Activated T-cell treated with anti-CD3 and anti-CD28 coated beads for 1 hour (primary cell): ENCODE results near the gene TMEM131.
"Not testable (repeated sequence)": the region's sequence is repeated elsewhere in the genome, so short reads cannot be mapped to it uniquely, and the experiment has no call there.

Experiments used
- DNase-seq: peaks from one replicate; pipeline ENCODE4 v3.0.0-alpha.2; 2020; ENCODE audit warnings: low read depth

Gene TMEM131

DNA sequence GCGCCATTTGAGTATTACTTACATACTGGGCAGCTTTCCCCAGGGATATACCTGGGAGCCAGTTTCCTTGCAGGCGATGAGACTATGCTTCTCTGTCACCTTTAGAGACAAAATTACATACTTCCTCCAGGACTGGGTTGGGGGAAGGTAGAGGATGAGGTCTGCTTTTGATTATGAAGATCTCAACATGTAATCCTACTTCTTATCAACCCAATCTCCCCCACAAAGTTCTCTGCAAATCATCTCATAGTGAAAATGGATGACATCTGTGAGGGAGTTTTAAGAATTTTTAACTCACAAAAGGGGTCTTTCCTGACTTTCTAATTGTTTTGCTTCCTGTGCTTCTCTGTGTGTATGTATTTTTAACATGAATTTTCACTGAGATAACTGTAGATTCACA, 81.9 kb downstream of the TMEM131 start:
- no peak for DNase-seq

DNA sequence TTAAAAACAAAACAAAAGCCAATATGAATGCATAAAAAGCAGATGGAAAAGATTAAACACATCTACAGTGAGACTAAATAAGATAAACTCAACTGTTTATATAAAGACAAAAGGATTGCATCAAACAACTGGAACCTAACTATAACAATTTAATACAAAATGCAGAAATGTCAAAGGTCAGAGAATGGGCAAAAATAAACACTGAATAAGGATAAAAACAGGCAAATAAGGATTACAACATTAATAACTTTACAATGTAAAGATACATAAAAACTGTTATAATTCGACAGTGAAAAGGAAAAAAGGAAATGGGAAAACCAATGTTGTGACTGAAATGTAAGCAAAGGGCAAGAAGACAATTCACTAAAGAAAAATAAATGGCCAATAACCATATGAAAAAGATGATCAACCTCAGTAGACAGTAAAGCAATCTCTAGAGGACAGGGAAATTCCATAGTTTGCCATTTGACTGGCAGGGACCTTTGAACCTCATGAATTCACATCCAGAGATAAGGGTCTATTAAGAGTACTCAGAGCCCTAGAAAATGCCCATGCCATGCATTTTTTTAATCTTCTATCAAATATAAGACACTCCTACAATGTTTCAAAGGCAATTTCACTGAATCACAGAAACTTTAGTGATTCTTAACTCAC, 83.7 kb downstream of the TMEM131 start:
- DNase-seq = no peak

DNA sequence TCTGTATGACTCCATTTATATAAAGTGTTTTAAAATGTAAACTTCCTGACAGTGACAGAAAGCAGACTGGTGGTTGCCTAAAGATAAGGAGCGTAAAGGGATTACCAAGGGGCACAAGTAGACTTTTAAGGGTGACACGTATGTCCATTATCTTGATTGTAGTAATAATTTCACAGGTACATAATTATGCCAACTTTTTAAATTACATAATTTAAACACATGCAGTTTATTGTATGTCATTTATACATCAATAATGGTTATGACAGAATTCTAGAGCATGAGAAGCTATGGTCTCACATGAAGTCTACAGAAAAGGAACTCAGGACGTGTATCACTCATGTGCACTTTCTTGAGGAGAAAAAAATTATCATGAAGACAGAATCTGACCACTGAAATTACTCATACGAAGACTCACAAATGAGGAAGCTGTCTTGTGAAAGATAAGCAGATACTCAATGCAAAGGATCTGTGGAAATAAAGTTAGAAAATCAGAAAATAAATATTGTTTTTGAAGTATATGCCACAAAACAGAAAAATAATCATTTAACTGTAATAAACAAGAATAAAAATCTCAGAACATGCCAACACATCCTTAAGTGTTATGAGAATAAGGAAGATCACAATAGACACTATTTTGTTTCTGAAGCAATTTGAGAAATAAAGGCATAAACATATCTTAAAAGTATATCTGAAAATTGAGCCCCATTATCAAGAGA, 84.4 kb downstream of the TMEM131 start:
- no peak for DNase-seq

DNA sequence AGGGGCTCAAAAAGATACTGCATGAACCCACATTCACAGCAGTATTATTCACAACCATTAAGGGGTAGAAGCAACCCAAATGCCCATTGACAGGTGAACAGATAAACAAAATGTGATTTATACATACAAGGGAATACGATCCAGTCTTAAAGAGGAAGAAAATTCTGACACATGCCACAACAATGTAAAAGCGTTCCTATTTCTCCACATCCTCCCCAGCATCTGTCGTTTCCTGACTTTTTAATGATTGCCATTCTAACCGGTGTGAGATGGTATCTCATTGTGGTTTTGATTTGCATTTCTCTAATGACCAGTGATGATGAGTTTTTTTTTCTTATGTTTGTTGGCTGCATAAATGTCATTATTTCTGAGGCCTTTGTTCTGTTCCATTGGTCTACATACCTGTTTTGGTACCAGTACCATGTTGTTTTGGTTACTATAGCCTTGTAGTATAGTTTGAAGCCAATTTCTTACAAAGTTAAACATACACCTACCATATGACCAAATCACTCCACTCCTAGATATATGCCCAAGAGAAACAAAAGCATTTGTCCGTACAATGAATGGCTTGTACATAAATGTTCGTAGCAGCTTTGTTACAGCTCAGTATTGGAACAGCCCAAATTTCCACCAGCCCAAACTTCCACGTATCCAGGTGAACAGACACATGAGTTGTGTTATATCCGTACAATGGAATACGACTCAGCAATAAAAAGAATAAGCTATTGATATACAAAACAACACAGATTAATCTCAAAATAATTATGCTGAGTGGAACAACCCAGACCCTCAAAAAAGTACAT, 85.1 kb downstream of the TMEM131 start:
- no peak for DNase-seq

DNA sequence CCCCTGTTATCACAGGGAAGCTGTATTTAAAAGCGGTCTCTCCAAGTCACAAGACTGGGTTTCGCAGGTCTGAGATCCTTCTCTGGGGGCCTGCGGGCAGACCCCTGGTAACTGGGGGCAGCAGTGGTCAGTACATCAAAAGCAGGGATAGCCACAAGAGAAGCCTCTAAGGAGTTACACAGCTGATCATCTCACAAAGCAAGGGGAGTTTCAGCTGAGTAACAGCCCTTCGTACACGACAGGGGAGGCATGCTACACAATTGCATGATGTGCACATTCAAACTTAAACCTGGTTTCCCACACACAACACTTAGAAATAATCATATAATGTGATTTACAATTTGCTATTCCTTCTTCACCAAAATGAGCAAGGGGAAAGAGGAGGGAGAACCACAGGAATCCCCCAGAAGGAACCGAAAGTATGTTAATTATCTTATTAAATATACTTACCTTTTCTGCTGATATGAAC, 87.5 kb downstream of the TMEM131 start:
- DNase-seq = no peak

DNA sequence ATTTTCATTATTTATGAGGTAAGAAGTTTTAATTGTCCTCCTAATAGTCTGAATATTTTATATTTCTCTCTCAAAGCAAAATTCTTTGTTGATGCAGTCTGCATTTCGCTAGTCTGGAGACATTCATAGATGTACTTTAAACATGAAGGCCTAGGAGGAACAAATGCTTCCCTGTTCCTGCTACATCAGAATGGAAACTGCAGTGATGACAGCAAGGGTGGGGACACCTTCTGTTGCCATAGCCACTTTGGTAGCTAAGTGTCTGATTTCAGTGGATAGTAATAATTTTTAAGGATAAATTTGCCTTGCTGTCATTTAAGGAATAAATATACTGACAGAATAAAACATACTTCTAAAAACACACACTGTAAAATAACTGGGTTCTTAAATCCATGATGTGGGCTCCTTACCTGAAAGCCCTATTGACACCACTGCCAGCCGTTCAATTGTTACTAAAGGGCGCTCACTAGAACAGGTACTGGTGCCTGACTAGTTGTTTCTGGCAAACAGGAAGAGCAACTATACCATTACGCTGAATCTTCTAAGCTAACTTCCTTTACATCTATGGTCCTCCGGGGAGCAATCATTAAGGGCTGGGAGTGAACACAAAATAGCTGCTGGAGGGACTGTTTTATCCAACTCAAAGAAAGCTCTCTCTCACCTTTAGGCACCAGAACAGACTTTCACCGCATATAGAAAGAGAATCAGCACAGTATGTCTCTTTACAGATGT, 88.2 kb downstream of the TMEM131 start:
- DNase-seq = no peak

DNA sequence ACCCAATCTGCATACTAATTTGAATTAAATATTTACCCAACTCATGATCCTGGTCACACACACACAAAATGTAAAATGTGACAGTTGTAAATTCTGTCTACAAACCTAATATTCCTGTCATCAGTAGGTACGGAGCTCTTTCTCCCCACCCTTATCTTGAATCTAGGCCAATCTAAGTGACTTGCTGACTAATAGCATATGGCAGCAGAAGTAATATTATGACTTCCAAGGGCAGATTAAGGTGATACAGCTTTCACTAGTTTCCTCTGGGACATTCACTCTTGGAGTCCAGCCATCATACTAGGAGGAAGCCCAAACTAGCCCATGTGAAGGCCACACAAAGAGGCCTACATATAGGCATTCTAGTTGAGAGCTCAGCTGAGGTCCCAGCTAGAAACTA, 89.4 kb downstream of the TMEM131 start:
- no peak for DNase-seq

DNA sequence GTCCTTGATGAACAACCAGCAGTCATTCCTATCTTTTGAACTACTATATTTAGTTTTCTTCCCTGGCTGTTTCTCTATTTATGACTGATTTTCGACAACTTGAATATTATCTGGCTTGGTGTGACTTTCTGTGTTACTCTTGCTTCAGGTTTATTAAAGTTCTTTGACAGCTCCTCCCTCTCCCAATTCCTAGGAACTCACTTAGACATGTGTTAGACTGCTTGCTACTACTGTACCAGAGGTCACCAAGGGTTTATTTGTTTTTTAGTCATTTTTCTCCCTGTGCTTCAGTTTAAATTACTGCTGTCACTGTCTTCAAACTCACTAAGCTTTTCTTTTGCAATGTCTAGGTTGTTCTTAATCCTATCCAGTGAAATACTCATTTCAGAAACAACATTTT, 90.5 kb downstream of the TMEM131 start:
- DNase-seq = no peak

DNA sequence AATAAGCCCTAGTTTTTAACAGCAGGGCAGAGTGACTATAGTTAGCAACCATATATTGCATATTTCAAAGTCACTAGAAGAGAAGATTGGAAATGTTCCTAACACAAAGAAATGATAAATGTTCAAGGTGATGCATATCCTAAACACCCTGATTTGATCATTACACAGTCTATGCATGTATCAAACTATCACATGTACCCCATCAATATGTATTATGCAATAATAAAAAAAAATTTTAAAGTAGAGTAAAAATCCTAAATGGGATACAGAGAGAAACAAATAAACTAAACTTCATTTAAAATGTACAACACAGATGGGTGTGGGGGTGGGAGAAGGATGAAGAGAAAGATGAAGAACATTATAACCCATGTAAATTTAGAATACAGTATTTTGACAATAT, 93.9 kb downstream of the TMEM131 start:
- no peak for DNase-seq

DNA sequence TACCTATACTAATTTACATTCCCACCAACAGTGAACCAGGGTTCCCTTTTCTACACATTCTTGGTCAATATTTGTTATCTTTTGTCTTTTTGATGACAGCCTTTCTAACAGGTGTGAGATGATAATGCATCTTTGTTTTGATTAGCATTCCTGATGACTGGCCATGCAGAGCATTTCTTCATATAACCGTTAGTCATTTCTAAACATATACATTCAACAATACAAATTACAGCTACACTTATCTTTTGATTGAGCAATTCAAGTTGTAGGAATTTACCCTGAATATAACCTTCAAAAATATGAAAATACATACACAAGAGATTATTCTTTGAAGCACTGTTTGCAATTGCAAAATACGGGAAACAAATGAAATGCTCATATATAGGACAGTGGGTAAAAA, 94.9 kb downstream of the TMEM131 start:
- DNase-seq = no peak

DNA sequence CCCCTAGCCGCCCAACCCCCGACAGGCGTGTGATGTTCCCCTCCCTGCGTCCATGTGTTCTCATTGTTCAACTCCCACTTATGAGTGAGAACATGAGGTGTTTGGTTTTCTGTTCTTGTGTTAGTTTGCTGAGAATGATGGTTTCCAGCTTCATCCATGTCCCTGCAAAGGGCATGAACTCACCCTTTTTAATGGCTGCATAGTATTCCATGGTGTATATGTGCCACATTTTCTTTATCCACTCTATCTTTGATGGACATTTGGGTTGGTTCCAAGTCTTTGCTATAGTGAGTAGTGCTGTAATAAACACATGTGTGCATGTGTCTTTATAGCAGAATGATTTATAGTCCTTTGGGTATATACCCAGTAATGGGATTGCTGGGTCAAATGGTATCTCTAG, 102.7 kb downstream of the TMEM131 start:
- DNase-seq = not testable (repeated sequence)

DNA sequence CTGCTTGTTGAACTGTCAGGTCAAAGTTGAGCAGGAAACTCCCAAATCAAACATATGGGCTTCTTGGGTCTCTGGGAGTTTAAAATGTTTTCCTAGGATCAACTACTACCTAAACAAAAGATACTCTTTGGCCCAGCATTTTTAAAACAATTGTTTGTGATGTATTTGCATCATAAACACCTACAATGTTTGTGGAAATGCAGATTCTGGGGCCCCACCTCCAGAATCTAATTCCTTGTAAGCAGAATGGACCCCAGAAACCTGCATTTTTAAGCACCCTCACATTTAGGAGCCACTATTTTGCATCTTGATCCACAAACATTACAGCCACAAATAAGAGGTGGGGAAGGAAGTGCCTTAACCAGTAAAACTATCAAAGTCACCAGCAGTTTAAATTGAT, 104.1 kb downstream of the TMEM131 start:
- no peak for DNase-seq

DNA sequence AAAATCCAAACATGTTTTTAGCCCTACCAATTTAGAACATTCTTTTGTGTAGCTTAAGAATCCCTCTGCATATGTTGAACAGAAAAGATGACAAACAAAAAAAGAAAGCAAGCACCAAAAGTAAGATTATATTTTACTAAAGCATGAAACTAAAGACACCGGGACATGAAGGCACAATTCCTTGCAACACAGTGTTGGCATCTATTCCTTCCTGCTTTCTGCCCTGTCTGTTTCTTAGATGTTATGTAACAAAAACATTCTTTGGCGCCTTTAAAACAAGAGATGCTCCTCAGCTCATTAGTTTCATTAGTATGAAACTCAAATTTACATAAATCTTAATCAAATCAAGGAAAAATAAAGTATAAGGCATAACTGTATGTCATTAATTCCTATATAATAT, 106.6 kb downstream of the TMEM131 start:
- no peak for DNase-seq

DNA sequence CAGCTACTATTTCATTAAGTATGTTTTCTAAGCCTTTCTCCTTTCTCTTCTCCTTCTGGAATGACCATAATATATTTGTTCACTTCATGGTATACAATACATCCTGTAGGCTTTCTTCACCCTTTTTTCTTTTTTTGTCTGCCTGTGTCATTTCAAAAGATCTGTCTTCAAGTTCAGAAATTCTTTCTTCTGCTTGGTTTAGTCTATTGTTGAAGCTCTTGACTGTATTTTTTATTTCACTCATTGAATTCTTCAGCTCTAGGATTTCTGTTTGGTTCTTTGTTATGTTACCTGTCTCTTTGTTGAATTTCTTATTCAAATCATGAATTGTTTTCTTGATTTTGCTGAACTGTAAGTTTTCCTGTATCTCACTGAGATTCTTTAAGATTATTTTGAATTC, 109.9 kb downstream of the TMEM131 start:
- DNase-seq = no peak

DNA sequence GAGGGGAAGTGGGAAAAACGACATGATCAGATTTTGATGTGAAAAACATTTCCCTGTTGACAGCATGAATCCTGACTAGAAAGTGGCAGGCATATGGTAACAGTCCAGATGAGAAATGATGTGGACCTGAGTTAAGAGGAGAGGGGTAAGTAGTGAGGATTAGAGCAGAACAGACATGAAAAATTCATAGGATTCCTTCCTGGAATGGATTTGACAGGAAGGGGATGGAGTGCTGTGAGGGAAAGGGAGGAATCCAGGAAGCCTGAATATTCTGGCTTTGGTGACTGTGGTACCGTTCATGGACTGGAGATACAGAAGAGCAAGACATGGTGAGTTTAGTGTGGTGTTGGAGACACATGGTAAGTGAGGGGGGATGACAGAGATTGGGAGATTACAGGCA, 115.4 kb downstream of the TMEM131 start:
- no peak for DNase-seq

DNA sequence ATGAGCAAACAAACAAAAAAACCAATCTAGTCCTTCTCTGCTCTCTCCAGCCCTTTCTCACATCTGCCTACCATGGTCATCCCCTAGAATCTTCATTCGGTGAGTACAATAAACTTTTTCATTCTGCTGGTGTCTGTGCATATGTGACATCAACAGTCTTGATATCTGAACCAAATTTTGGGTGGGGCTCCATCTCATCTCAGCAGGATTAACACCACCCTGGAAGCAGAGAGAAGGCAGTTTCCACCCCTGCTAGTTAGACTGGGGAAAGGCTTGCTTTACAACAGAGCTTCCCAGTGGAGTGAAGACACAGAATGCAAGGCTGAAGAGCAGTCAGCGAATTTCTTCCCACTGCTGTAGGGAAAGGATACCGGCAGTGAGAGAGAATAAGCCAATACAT, 116.9 kb downstream of the TMEM131 start:
- DNase-seq = no peak

DNA sequence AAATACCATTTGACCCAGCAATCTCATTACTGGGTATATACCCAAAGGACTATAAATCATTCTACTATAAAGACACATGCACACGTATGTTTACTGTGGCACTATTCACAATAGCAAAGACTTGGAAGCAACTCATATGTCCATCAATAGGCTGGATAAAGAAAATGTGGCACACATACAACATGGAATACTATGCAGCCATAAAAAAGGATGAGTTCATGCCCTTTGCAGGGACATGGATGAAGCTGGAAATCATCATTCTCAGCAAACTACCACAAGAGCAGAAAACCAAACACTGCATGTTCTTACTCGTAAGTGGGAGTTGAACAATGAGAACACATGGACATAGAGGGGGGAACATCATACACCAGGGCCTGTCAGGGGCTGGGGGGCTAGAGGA, 117.4 kb downstream of the TMEM131 start:
- not testable (repeated sequence) for DNase-seq

DNA sequence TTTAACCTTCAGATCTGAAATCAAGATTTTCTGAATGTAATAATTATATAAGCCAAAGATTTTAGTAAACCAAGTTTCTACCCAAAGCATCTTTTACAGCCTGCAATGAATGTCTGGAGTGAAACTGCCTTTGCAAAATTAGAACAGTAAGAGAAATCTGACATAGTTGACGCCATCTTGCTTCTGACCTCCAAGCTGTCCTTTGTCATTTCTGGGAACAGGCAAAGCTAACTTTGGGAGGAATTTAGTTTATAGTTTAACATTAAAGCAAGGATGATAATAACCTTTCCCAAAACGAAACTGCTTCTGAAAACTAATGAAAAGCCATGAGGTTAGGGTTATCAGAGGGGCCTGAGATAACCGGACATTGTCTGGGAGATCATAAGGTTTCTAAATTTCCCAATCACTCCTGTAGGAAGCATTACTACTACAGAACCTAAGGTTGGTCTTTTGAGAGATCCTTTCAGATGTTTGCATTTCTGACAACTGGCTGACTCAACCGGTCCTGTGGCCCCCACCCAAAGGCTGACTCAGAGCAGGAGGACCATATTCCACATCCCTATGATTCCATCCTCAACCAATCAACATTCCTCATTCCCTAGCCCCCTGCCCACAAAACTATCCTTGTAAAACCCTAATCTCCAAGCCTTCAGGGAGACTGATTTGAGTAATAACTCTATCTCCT, 124.5 kb downstream of the TMEM131 start:
- no peak for DNase-seq

DNA sequence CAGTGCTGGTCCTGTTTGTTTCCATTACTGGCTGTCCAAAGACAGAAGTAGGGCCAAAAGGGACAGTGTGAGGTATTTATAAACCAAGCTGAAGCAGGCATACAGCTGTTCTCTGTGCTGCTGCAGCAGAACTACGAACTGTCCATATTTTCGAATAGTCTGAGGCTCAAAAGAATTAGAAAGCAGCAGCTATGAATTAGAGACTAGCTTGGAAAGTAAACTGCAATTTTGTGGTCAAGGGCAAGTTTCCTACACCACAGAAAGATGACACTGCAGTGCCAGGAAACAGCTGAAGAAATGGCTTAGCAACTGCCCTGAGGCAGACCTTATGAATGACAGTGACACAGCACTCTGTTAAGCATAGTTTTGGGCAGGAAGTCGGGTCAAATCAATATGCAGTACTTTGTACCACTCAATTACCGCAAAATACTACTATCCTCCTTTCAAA, 125.3 kb downstream of the TMEM131 start:
- DNase-seq = no peak

DNA sequence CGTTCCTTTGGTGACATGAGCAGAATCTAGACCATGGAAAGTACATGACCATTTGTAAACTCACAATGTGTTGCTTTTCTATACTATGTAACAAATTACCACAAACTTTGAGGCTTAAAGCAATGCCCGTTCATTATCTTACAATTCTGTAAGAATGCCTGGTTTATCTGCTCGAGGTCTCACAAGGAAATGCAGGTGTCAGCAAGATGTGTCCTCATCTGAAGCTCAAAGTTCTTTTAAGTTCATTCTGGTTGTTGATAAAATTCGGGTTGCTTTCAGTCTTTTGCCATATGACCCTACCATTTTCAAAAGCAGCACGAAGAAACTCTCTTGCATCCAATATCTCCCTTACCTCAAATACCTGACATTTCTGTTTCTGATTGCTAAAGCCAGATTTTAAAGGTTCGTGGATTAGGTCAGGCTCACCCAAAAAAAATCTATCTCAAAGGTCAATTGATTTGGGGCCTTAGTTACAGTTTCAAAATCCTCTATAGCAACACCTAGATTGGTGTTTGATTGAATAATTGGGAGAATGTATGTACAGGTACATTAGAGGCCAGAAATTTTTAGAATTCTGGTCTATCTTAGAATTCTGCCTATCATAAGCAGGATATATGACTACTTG, 125.9 kb downstream of the TMEM131 start:
- DNase-seq = no peak
